HK-2 (cell line): ENCODE measurements around the gene ATP1B4.
"Not testable (repeated sequence)": the region's sequence is repeated elsewhere in the genome, so short reads cannot be mapped to it uniquely, and the experiment has no call there.

Experiments used
- DNase-seq: peaks from one replicate; pipeline ENCODE4 v3.0.0-alpha.2; 2018; ENCODE audit not compliant: unreplicated experiment

Gene ATP1B4

DNA sequence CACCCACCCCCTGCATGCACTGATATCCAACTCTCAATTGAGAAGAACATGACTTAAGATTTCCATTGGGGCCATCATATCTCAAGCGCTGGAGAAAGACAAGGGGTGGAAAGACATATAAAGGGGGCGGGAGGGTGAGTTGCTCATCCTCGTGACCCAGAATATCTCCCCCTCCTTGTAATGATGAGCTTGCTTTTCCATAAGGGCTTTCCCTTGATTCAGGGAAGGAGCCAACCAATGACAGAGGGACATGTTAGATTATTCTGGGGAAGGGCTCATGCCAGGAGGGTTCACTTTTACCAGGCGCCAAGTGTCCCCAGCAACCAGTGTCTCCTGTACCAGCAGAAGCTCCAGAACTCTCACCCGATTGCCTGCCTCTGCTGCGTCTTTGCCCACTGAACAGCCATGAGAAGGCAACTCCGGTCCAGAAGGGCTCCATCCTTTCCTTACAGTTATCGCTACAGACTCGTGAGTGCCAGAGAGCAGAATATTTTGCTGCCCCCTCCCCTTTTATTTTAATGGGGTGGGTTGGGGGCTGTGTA lies at the start of gene ATP1B4:
TSS of gene ATP1B4 (plus strand) at position 326 of the 542 bp plus-strand sequence. CDS start at position 406, 80 bp downstream.
- DNase-seq, result no peak

DNA sequence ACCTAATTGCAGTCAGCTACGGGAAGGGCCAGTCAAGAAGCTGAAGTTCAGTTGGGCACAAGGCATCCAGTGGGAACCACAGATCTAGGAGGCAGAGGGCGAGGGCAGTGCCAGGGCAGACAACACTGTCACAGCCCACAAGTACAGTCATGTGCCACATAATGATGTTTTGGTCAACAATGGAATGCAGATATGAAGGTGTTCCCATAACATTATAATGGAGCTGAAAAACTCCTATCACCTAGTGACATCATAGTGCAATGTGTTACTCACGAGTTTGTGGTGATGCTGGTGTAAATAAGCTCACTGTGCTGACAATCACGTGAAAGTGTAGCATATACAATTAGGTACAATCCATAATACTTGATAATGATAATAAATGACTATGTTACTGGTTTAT lies 46.1 kb upstream of the ATP1B4 start:
- DNase-seq, result no peak

DNA sequence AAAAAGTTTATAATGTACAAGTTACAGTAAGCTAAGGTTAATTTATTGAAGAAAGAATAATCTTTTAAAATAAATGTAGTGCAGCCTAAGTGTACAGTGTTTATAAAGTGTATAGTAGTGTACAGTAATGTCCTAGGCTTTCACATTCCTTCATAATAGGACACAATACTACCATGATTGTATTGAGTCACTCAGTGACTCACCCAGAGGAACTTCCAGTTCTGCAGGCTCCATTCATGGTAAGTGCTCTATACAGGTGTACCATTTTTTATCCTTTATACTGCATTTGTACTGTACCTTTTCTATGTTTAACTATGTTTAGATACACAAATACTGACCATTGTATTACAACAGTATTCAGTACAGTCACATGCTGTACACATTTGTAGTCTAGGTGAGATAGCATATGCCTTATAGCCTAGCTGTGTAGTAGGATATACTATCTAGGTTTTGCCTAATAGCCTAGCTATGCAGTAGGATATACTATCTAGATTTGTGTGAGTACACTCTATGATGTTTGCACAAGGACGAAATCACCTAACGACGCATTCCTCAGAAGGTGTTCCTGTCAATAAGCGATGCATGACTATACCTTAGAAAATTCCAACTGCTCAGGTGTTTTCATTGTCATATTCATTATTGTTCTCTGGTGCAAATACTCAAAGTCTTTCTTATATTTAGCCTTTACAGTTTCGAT lies 45.2 kb upstream of the ATP1B4 start:
- DNase-seq, result no peak

DNA sequence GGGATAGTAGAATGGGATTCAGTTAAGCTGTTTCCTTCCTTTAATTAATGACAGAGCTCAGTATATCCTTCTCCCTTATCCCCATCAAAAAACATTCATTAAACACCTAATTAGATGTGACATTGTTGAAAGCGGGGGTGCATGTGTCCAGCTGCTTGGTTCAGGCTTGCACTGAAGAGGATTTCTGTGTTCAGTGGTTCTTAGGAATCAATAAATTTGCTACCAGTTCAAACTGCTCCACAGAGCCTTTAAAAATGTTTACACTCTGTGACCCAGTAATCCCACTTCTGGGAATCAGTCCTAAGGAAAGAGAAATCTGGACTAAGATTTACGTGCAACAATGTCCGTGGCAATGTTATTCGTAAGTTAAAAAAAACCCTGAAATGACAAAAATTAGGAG lies 43.5 kb upstream of the ATP1B4 start:
- DNase-seq, result no peak

DNA sequence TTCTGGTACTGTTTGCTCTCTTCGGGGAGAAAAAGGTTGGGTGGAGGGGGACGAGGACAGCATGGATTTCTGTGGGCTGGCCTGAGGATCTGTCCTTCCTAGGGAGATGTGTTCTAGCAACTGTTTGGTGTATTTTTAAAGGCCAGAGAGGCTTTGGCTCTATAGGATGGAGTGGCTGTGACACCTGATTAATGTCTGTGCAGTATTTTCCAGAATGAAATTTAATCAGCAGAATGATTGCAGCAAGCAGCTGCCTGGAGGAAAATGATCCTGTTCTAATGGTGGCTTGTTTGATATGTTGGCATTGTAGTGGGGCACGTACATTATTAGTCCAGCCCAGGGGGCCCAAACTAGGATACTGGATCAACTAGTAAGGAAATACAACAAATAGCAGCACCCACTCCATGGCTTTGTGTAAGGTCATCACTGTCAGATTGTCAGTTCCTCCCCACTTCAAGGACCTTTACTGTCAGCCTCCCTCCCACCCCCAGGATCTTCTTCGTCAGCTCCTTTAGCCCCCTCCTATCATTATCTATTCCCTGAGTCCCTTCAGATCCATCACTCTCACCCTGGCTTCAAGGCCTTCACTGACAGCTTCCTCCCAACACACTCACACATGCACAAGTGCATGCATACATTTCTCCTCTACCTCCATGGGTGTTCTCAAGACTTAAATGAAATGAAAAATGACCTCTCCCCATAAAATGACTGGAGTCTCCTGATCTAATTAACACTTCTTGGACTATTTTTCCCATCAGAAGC lies 40.2 kb upstream of the ATP1B4 start:
- no peak for DNase-seq

DNA sequence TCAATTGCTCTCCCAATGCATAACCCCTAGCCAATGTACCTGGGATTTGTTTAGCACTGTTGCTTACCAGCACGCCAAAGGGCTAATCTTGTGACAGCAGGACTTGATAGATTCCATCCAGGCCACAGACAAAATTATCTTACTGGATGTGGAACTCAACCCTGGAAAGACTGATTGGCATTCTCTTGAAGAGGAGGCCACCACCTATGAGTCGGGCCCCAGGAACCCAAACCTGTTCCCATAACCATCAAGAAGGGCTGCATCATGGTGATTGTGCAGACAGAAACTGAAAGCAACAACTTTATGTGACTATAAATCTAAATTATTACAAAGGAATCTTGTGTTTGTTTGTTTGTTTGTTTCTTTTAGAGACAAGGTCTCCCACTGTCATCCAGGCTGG lies 30.8 kb upstream of the ATP1B4 start:
- no peak for DNase-seq

DNA sequence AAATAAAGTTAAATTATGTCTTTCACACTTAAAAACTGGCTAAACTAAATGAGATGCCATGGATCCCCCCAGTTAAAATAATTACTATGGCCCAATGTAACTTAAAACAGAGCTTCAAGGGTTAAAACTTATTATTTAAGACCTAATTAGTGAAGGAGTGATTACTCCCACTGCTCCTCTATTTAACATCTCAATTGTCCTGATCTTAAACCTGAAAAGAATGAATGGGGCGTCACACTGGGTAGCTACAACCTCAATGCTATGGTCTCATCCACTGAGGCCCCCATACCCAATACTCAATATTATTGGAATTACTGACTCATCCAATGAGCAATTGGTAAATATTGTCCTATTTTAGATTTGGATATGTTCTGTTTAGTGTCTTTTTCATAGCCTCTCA lies 29.5 kb upstream of the ATP1B4 start:
- no peak for DNase-seq

DNA sequence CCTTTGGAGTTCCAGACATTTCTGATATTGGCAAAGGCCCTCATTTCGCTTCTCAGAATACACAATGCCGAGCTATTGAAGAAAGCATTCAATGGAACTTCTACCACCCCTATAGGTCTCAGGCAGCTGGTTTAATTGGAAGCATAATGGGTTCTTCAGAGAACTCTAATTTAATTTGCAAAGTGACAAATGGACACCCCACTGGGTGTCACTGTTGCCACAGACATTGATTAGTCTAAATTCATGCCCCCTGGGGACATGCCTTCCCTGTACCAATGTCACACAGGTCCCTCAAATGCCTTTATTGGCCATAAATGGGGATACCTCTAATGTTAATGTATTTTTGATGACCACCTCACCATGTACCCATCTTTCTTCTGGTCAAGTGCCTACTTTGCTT lies 27.7 kb upstream of the ATP1B4 start:
- no peak for DNase-seq

DNA sequence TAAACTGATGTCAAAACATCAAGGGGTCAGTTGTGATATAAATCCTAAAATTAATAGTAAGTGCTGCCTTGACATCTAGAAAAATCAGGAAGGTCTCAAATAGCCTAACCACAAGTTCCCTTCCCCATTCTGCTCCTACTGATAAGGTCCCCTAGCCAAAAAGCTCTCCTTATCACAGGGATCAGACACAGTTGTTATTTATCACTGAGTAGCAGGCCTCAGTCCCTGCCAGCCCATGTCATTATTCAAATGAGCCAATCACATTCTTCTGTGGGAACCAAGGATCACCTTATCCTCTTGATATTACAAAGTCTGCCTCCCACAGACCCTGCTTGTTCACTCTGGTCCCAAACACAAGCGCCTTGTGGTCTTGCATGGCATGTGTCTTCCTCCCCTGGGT lies 27.3 kb upstream of the ATP1B4 start:
- DNase-seq, result no peak

DNA sequence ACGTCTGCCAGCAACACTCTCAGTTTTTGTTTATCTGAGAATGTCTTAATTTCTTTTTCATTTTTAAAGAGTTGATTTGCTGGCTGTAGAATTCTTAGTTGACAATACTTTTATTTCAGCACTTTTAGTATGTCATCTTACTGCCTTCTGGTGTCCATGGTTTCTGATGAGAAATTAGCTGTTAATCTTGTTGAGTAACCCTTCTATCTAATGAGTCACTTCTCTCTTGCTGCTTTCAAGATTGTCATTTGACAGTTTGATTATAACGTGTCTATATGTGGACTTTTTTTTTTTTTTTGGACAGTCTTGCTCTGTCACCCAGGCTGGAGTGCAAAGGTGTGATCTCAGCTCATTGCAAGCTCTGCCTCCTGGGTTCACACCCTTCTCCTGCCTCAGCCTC lies 26.6 kb upstream of the ATP1B4 start:
- DNase-seq, result no peak

DNA sequence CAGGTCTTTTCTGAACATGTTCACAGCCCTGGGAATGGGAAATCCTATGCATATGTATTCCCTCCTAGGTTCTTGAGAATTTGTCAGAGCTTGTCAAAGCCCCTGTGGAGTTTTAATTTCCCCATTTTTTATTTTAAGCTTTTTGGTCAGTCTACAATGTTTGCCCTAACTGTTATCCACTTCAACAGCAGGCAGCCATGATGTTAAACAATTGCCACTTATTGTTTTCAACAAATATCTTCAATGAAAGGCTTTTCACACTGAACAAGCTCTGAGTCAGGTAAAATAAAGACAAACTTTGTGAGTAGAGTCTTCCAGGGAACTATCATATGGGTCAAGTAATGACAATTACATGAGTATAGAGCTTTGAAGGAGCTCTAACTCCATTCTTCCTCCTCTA lies 25.0 kb upstream of the ATP1B4 start:
- DNase-seq, result no peak

DNA sequence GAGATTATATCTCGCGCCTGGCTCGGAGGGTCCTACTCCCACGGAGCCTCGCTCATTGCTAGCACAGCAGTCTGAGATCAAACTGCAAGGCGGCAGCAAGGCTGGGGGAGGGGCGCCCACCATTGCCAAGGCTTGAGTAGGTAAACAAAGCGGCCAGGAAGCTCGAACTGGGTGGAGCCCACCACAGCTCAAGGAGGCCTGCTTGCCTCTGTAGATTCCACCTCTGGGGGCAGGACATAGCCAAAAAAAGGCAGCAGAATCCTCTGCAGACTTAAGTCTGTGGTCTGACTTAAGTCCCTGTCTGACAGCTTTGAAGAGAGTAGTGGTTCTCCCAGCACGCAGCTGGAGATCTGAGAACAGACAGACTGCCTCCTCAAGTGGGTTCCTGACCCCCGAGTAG lies 17.3 kb upstream of the ATP1B4 start:
- not testable (repeated sequence) for DNase-seq

DNA sequence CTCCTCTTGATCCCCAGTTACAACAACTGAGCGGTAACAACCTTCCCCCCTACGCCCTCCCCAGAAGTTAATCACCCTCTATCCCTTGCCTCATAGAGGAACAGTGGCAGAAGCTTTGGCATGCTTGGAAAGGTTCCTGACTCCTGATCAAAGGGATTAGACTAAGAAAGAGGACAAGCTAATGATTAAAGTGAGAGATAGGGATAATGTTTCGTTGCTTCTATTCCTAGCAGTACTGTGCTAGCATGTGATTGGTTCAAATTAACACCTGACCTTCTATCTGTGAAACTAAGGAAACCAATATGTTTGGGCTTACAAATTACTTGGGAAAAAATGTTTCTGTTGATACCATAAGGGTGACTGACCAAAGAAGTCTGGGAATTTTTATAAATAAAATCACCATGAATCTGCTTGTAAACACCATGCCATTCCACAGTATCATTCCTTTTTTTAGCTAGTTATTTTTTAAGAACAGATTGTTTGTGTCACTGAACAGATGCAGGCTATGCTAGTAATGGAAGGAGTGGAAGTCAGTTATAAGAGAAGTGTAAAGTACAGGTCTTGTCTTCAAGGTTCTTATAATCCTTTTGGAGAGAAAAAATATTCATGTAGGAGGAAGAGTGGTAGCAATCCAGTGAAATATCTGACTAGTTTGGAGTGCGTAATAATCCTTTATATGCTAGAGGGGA lies 11.3 kb upstream of the ATP1B4 start:
- DNase-seq, result no peak

DNA sequence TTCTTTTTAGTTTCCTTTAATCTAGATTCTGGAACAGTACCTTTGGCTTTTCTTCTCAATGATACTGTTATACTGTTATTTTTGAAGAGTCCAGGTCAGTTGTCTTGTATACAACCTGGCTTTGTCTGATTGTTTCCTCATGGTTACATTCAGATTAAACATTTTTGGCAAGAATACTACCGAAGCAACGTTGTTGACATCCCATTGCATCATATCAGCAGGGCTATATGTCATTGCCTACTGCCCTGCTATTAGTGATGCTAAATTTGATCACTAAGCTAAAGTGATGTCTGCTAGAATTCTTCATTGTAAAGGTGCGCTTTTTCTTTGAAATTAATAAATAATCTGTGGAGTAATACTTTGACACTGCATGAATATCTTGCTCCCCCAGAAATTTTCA lies 5.8 kb upstream of the ATP1B4 start:
- no peak for DNase-seq

DNA sequence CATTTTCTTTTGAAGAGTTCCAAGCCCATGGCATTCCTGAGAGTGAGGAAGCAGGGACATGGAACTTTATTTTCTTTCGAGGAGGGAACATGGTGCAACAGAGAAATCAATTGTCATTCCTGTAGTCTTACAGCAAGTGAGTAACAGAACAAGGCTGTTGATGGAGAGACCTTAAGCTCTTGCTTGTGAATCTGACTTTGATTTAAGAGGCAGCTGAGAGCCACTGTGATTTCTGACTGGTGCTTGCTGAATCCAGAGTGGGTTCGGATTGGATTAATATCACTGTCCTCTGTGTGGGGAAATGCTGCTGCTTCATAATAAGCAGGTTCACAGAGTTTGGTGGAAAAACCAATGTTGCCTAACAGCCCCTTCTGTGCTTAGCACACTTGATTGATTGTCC lies 4.7 kb upstream of the ATP1B4 start:
- DNase-seq, result no peak

DNA sequence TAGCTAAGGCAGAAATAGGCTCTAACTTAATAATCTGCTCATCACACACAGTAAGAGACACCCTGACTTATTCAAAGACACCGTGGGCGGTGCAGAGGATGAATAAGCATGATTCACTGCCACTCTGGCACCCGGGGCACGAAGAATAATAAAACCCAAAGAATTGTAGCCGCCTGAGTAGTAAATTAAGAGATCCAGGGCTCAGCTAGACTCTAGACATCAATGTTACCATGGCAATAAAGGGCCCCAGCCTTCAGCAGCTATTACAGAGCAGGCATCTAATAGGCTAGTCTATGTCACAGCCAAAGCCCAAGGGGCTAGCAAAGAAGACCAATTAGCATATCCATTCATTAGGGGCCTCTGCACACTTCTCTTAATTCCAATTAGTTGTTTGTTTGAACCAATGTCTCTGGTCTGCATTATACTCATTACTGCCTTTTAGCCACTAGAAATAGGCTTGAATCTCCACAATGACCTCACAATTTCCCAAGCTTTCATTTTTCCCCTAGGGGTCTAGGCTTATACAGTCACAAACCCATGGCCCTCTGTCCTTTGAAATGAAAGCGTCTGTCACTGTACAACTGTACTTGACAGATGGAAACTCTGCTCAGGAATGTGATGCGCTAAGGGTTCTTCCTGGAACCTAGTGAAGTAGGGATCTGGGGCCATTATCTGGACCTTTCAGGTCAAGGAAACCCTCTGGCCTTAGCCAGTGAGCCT lies 3.0 kb upstream of the ATP1B4 start:
- DNase-seq, result peak; percentile 37

DNA sequence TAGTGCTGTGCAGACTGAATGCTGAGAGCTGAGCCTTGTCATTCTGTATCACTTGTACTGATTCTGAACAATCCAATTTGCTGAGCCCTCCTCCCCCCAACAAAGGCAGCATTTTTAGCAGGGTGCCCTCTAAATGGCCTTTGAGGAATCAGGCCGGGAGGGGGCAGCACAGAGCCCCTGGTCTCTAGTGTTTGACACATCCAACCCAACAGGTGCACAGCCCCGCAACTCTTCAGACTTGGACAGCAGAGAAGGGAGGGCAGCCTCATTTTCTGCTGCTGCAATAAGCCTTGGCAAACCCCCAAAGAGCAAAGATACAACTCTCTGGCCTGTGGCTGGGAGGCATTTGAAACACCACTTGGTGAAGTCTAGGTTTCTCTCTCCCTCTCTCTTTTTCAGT lies 3.4 kb downstream of the ATP1B4 start:
- peak; percentile 10 for DNase-seq

DNA sequence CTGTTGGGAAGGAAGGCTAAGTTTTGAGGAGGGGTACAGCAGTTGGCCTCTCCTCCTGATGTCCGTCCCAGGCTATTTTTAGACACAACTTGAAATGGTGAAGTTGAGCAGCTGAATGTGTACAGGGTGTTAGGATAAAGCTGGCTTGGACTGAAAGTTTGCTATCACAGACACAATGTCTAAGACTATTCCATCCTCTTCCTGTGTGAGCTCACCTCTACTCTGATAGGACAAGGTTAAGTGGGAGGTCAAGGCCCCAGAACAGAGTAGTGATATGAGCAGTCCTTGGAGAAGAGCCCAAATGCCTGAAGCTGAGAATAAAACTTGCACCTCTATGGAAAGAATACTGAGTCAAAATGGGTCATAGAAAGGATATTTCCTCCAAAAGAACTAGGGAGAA lies 4.1 kb downstream of the ATP1B4 start:
- DNase-seq, result no peak

DNA sequence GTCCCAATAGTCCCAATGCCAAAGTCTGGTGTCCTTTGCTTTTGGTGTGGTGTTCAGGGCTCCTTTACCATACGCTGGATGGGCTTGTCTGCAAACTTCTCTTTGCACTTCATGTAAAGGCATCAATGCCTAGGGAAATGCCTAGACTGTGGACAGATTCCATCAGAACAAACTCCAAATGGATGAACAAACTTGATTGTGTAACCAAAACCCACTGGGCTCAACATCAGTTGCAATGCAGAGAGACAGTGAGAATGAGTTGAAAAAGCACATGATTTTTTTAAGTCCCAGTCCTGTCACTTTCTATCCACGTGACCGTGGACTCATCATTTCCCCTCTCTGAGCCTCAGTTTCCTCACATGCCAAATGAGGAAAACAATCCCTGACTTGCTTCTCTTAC lies 4.9 kb downstream of the ATP1B4 start:
- no peak for DNase-seq

DNA sequence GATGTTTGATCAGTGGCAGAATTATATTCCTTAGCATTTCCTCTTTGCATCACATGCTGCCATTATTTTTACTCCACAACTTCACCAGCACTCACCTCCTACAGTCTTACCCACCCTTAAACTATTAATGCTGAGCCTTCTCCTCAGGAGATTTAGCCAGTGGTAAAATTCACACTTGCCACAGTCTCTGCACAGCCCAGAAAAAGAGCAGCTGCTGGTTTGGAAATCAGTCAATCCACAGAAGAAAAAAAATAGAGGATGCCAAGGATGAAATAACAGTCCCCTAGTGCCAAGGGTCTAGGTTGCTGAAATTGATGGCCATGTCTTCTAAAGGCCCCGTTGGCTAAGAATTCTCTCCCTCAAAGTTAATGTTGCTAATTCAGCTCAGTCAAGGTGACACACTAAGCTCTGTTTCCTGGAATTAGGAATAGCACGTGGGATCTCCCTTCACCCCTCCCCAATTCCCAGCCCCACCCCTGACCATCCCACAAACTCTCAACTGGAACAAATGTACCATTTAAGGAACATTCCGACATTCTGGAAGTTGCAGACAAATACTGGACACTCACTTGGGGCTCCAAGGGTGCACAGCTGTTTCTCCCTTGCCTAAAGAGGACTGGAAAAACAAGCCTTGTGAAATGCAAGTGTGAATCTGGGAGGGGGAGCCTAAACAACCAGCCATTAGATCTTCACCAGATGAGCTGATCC lies 5.7 kb downstream of the ATP1B4 start:
- DNase-seq, result no peak

DNA sequence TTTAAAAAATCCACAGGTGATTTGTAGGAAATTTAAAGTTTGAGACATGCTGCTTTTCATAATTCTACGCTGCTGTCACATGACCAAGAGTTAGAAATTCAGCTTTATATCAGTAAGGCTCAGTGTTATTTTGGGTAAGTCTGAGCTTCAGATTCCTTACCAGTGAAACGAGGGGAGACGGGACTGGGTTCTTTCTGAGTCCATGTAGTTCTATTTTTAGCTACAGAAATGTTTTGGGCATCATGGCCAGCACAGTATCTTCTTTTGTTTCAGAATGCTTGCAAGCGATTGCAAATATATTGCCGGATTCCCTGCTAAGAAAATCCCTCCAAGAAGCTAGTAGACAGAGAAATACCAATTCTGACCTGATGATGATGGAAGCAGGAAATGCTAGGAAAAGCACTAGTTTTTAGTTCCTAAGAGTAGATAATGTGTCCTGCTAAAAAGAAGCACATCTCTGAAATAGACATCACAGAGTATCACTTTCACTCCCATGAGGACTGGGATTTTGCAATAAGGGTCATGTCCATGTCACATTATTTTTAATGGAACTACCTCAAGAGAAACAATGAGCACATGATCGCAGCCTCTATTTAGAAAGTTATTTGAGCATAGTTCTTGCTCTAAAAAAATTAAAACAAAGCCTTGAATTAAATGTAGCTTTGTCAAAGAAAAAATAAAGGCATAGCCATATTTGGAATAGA lies 10.9 kb downstream of the ATP1B4 start:
- no peak for DNase-seq
